Osteocyte (in vitro differentiated cells): Measurements from ENCODE around the gene CTXN1. TPM values are rescaled to one million over a fixed set of nuclear protein-coding genes. Genes with fewer than 3 reads are reported as not detected.

Experiments
- DNase-seq: peaks from one replicate; pipeline ENCODE4 v3.0.0; 2021; ENCODE audit warnings: mixed read lengths; ENCODE audit not compliant: unreplicated experiment; ENCODE audit errors: extremely low spot score
- H3K27ac Mint-ChIP-seq: one replicate; pipeline ENCODE4 v1.8.0; 2021; ENCODE audit warnings: mild to moderate bottlenecking, mixed read lengths; ENCODE audit not compliant: unreplicated experiment
- H3K27me3 Mint-ChIP-seq: one replicate; pipeline ENCODE4 v1.8.0; 2021; ENCODE audit warnings: mixed read lengths; ENCODE audit not compliant: unreplicated experiment
- H3K36me3 Mint-ChIP-seq: one replicate; pipeline ENCODE4 v1.8.0; 2021; ENCODE audit warnings: mixed read lengths; ENCODE audit not compliant: unreplicated experiment
- H3K4me1 Mint-ChIP-seq: one replicate; pipeline ENCODE4 v1.8.0; 2021; ENCODE audit warnings: mixed read lengths; ENCODE audit not compliant: unreplicated experiment
- H3K4me3 Mint-ChIP-seq: one replicate; pipeline ENCODE4 v1.8.0; 2021; ENCODE audit warnings: mild to moderate bottlenecking, moderate library complexity, mixed read lengths; ENCODE audit not compliant: unreplicated experiment
- H3K9me3 Mint-ChIP-seq: one replicate; pipeline ENCODE4 v1.8.0; 2021; ENCODE audit warnings: mixed read lengths; ENCODE audit not compliant: unreplicated experiment
- total RNA-seq: library from RNA; stranded (reverse); gene quantifications from 2 replicates; pipeline ENCODE4 v1.2.1, GENCODE V29; 2021
- TF ChIP-seq, protein P1 (sequence below): fragments of 200-600 bp; sonication (generic); IDR thresholded peaks from 2 replicates; pipeline ENCODE4 v1.5.0; 2021; ENCODE audit warnings: antibody characterized with exemption, mild to moderate bottlenecking, moderate library complexity

The CTXN1 gene
- total RNA-seq, 1 donor from 2014 or later: 28.8 TPM

DNA sequence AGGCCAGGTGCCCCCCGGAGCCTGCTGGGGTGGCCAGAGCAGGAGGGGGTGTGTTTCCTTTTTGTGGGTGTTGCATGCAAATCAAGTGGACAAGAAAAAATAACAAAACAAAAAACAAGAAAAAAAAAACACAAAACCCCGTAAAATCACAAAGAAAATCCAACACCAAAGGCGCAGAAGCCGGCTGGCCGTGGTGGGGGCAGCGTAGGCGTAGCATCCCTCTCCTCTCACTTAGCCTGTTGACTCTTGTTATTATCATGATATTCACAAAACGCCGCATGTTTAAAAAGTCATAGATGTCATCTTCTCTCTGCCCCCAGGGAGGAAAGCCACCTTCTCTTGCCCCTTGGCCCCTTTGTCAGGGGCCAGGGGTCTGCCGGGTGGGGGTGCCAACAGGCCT lies 12.3 kb downstream of the CTXN1 start:
- peaks cover 7% of the 10 kb centered on the region for H3K4me1 Mint-ChIP-seq
- no peak overlapping the region for H3K27ac Mint-ChIP-seq
- peaks cover 15% of the 10 kb centered on the region for H3K36me3 Mint-ChIP-seq
- H3K4me3 Mint-ChIP-seq: no peak overlapping the region
- no peaks in the 10 kb centered on the region for H3K9me3 Mint-ChIP-seq
- H3K27me3 Mint-ChIP-seq: peaks cover 6% of the 10 kb centered on the region
- no peak for DNase-seq
- TF ChIP-seq, protein P1, sequence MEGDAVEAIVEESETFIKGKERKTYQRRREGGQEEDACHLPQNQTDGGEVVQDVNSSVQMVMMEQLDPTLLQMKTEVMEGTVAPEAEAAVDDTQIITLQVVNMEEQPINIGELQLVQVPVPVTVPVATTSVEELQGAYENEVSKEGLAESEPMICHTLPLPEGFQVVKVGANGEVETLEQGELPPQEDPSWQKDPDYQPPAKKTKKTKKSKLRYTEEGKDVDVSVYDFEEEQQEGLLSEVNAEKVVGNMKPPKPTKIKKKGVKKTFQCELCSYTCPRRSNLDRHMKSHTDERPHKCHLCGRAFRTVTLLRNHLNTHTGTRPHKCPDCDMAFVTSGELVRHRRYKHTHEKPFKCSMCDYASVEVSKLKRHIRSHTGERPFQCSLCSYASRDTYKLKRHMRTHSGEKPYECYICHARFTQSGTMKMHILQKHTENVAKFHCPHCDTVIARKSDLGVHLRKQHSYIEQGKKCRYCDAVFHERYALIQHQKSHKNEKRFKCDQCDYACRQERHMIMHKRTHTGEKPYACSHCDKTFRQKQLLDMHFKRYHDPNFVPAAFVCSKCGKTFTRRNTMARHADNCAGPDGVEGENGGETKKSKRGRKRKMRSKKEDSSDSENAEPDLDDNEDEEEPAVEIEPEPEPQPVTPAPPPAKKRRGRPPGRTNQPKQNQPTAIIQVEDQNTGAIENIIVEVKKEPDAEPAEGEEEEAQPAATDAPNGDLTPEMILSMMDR: no peak

DNA sequence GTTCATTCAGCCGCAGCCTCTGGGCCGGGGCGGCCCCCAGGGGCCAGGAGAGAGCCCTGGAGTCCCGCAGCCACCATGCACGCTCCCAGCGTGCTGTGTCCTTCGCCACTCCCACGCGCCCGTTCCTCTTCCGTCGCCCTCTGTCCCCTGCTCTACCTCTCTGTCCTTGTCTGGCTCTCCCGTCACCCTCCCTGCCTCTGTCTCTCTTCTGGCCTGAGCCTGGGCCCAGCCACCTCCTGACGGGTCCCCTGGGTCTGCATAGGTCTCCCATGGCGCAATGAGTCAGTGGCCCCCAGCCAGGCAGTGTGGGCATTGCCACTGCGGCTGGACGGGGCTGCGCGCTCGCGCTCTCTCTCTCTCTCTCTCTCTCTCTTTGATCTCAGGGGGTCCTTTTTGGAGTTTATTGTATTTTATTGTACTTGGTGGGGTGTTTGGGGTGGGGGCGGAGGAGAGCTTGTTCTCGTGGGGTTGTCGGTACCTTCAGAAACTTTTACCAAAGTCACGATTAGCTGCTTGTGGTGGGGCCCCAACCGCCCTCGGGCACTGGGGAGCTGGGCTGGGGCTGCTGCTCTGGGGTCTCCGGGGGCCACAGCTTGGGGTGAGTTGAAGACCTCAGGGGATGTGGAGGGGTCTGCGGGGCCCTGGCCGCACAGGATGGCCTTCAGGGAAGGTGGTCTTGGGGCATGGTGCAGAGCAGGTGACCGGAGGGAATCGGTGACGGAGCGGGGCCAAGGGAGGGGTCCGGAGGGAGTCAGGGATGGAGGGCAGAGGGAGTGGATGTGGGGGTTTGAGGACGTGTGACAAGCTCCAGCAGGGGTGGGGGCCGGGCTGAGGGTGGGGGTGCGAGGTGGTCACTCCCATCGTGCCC lies 13.0 kb downstream of the CTXN1 start:
- peaks cover 15% of the 10 kb centered on the region for H3K36me3 Mint-ChIP-seq
- TF ChIP-seq, protein P1: no peak
- no peak overlapping the region for H3K27ac Mint-ChIP-seq
- no peak for DNase-seq
- H3K4me3 Mint-ChIP-seq: no peak overlapping the region
- no peaks in the 10 kb centered on the region for H3K9me3 Mint-ChIP-seq
- H3K4me1 Mint-ChIP-seq: peaks cover 7% of the 10 kb centered on the region
- H3K27me3 Mint-ChIP-seq: peaks cover 6% of the 10 kb centered on the region

DNA sequence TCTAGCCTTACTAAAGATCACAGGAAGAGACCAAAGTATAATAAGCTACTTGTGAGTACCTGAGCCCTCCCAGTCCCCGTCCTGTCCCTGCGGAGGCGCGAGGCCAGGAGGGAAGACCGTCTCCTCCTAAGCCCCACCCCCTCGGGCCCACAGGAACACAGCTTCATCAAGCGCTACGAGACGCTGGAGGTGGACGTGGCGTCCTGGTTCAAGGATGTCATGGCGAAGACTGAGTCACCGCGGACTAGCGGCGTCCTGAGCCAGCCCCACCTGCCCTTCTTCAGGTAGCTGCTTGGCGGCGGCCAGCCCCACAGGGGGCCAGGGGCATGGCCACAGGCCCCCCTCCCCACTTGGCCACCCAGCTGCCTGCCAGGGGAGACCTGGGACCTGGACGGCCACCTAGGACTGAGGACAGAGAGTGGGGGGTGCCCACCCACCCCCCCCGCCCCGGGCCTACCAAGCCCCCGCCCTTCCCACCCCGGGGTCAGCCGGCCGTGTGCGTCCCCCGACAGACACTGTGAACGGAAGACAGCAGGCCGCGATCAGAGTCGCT lies 13.7 kb downstream of the CTXN1 start:
- H3K36me3 Mint-ChIP-seq: peaks cover 15% of the 10 kb centered on the region
- H3K4me3 Mint-ChIP-seq: no peak overlapping the region
- no peak overlapping the region for H3K27ac Mint-ChIP-seq
- peaks cover 6% of the 10 kb centered on the region for H3K27me3 Mint-ChIP-seq
- TF ChIP-seq, protein P1: no peak
- DNase-seq: no peak
- no peaks in the 10 kb centered on the region for H3K9me3 Mint-ChIP-seq
- H3K4me1 Mint-ChIP-seq: peaks cover 6% of the 10 kb centered on the region

DNA sequence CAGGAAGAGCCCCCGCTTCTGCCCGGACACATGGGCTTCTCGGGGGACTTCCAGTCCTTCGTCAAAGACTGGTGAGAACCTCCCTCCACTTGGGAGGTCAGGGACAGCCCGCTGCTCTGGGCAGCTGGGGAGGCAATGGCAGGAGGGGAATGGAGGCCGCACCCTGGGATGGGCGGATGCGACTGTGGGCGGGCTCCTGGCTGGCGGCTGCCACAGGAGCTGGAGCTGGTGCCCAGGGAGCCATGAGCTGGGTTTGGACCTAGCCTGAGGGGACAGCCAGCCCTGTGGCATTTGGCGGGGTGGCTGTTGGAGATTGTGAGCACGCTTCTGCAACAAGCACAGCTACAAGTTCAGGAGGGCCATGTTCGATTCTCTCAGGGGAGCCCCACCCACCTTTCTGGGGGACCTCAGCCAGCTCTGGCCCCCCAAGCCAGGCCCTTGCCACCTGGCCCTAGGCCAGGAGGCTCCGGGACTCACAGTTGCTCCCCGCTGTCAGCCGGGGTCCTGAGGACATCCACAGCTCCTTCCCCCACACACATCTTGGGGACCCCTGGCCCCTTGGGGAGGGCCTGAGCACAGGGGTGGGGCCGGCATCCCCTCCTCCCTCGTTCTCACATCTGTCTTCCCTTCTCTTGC lies 14.3 kb downstream of the CTXN1 start:
- H3K27me3 Mint-ChIP-seq: peaks cover 2% of the 10 kb centered on the region
- peaks cover 15% of the 10 kb centered on the region for H3K36me3 Mint-ChIP-seq
- DNase-seq: no peak
- H3K4me1 Mint-ChIP-seq: peaks cover 6% of the 10 kb centered on the region
- H3K4me3 Mint-ChIP-seq: no peak overlapping the region
- no peak overlapping the region for H3K27ac Mint-ChIP-seq
- TF ChIP-seq, protein P1: no peak
- H3K9me3 Mint-ChIP-seq: no peaks in the 10 kb centered on the region
